Upper lobe of left lung (tissue), 4 donors: ENCODE measurements around the gene NT5DC4.

Source experiments
- CTCF ChIP-seq, 6 experiments: fragments of 450-650 bp in 4 of 6; fragments of 200-600 bp in 2 of 6; sonication (generic) in 2 of 6; IDR thresholded peaks; one replicate each; pipeline ENCODE4 v1.5.1; 2016 to 2019; ENCODE audit warnings: antibody characterized with exemption in 6 of 6
- POLR2A ChIP-seq, 4 donors: fragments of 450-650 bp; IDR thresholded peaks; one replicate each; pipeline ENCODE4 v1.5.1; 2016 to 2017; ENCODE audit warnings: antibody characterized with exemption in 4 of 4, mild to moderate bottlenecking in 2 of 4
- POLR2AphosphoS5 ChIP-seq, 2 donors: sonication (generic); formaldehyde crosslinking; IDR thresholded peaks; one replicate each; pipeline ENCODE4 v1.5.1; 2017; ENCODE audit warnings: antibody characterized with exemption in 2 of 2

GRCh38 chr2:112714331-112714730, 6.5 kb upstream of the NT5DC4 start:
- TF ChIP-seq CTCF (IDR thresholded peaks at IDR 0.05) (no peak), POLR2AphosphoS5 (IDR thresholded peaks at IDR 0.05) (no peak), POLR2A (IDR thresholded peaks at IDR 0.05) (no peak)
